Astrocyte of the spinal cord (primary cell): Measurements from ENCODE around the gene SNX25.

Experiments
- DNase-seq: peaks from one replicate; pipeline ENCODE4 v3.0.0; 2011; ENCODE audit warnings: low read depth, low spot score
- H3K4me3 ChIP-seq: 2 replicates; pipeline ENCODE4 v1.5.1; 2011; ENCODE audit warnings: low read depth, mild to moderate bottlenecking, low read length, moderate library complexity
- CTCF ChIP-seq: IDR thresholded peaks from 2 replicates; pipeline ENCODE4 v1.5.1; 2012; ENCODE audit warnings: low read depth, mild to moderate bottlenecking, low read length, inconsistent platforms
- in situ Hi-C: cut with HindIII; loops from 2 replicates; pipeline ENCODE4 v1.10.0; 2017; ENCODE audit warnings: low sequenced_read_pairs

The SNX25 gene

GRCh38 chr4:185229021-185229818, 19.8 kb downstream of the SNX25 start:
- DNase-seq = no peak
- no peak overlapping the region for H3K4me3 ChIP-seq
- in situ Hi-C loops = no loop called here
- TF ChIP-seq CTCF = no peak

DNA sequence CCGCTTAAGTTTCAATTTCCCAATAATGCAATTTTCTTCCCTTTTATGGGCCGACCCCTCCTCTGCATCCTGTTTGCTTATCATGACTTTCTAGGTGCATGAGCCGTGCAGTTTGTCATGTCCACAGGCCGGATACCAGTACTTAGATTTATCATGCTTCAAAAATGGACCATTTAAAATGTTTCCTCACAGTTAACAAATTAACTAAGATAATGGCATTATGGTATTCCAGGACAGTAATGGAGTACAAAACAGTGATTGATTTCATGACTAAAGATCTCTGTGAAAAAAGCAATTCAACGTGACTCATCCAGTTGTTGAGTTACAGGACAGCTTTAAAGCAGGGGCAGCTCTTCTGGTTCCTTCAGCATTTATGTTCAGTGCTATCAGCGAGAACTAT, 23.0 kb downstream of the SNX25 start:
- no peak overlapping the region for H3K4me3 ChIP-seq
- no peak for DNase-seq
- in situ Hi-C loops = no loop called here
- no peak for TF ChIP-seq CTCF

DNA sequence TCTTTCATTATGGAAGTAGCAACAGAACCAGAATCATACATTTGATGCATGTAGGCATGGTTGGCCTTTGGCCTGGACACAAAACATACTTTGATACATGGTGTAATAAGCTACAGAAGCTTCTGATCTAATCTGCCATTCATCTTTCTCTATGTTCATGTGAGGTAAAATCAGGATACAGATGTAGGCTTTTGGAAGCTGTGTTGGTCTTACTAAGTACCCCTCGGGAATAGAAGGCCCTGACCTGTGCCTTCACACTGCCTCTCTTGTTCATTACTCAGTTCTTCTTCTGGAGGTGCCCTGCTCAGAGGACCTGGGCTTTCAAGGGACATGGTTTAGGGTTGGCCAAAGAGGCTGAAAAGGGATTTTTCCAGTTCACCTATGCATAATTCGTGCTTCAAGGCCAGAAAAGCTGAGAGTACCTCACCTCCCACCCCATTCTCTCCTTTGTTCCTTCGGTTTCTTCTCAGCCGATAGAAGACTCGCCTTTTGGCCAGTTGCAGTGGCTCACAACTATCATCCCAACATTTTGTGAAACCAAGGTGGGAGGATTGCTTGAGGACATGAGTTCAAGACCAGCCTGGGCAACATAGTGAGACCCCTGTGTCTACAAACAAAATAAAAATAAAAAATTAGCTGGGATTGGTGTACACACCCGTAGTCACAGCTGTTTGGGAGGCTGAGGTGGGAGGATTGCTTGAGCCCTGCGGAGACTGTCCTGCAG, 25.9 kb downstream of the SNX25 start:
- no peak for TF ChIP-seq CTCF
- in situ Hi-C loops = no loop called here
- DNase-seq = no peak
- H3K4me3 ChIP-seq = no peak overlapping the region

- no peak for TF ChIP-seq CTCF
- no peak for DNase-seq
- in situ Hi-C loops = no loop called here
- no peak overlapping the region for H3K4me3 ChIP-seq
Observed at GRCh38 chr4:185235843-185236503, 26.6 kb downstream of the SNX25 start.

DNA sequence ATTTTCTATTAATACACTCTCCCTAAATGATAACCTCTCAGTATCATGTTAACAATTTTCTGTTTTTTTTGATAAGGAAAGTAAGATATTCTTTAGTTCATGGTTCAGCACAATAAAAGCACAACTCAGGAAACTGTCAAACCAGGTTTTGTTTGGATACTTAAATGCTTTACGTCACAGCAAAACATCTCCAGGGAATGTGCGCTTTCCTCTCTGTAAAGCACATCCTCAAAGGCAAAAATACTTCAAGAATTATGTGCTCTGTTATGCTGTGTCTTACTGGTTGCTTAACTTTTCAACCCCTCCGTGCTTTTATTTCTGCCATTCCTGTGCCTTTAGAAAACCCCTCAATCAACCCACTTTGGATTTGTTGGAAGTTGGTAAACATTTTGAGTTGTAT, 27.8 kb downstream of the SNX25 start:
- peak; percentile 47 for DNase-seq
- in situ Hi-C loops = no loop called here
- TF ChIP-seq CTCF = no peak
- H3K4me3 ChIP-seq = no peak overlapping the region

- in situ Hi-C loops = no loop called here
- no peak for DNase-seq
- TF ChIP-seq CTCF = no peak
- H3K4me3 ChIP-seq = no peak overlapping the region
Observed at GRCh38 chr4:185238215-185238681, 28.9 kb downstream of the SNX25 start.
